K562 (cell line): Measurements from ENCODE around the gene CDK1.

Experiments
- ATF1 ChIP-seq, 2 experiments: fragments of 450-650 bp in 1 of 2; IDR thresholded peaks; 2 replicates each; pipeline ENCODE4 v1.6.1; 2016; ENCODE audit warnings: missing compliant biosample characterization in 1 of 2, missing genetic modification characterization in 1 of 2
- E2F5 ChIP-seq: sonication (generic); formaldehyde crosslinking; IDR thresholded peaks from 2 replicates; pipeline ENCODE4 v1.8.0; 2022; ENCODE audit warnings: mild to moderate bottlenecking, missing genetic modification reagents
- ELK1 ChIP-seq: sonication (generic); formaldehyde crosslinking; IDR thresholded peaks from 2 replicates; pipeline ENCODE4 v1.8.1; 2022; ENCODE audit warnings: missing genetic modification reagents
- EWSR1 ChIP-seq: fragments of 450-650 bp; IDR thresholded peaks from 2 replicates; pipeline ENCODE4 v1.6.1; 2018; ENCODE audit warnings: borderline replicate concordance, mild to moderate bottlenecking, low read depth, moderate library complexity; ENCODE audit not compliant: partially characterized antibody
- GTF3C2 ChIP-seq: IDR thresholded peaks from 3 replicates; pipeline ENCODE4 v1.6.1; 2011; ENCODE audit warnings: borderline replicate concordance, mild to moderate bottlenecking, moderate library complexity; ENCODE audit not compliant: insufficient read length; ENCODE audit errors: extremely low read depth
- MAX ChIP-seq: sonication (generic); formaldehyde crosslinking; IDR thresholded peaks from 2 replicates; pipeline ENCODE4 v1.9.0; 2022; ENCODE audit warnings: mild to moderate bottlenecking, missing genetic modification reagents
- MYC ChIP-seq, 2 experiments: fragments of 250-450 bp in 1 of 2; sonication (Bioruptor Pico) in 1 of 2; IDR thresholded peaks; 2 replicates each; pipeline versions ENCODE4 v1.5.1 to v1.6.1; 2012 to 2021; ENCODE audit warnings: low read depth in 2 of 2, borderline replicate concordance in 1 of 2, improper control_type of control experiment in 1 of 2, low read length in 1 of 2, mild to moderate bottlenecking in 1 of 2, moderate library complexity in 1 of 2
- NCOA6 ChIP-seq: fragments of 450-650 bp; IDR thresholded peaks from 2 replicates; pipeline ENCODE4 v1.6.1; 2017; ENCODE audit warnings: mild to moderate bottlenecking
- POLR2A ChIP-seq: fragments of 450-650 bp; conservative IDR thresholded peaks from 2 replicates; pipeline ENCODE4 v1.6.1; 2016
- RFX5 ChIP-seq: IDR thresholded peaks from 2 replicates; pipeline ENCODE4 v1.6.1; 2011; ENCODE audit warnings: low read depth, mild to moderate bottlenecking, improper control_type of control experiment, low read length
- TBL1XR1 ChIP-seq, 2 experiments: IDR thresholded peaks; 2 replicates each; pipeline ENCODE4 v1.6.1; 2012; ENCODE audit warnings: improper control_type of control experiment in 2 of 2, low read length in 2 of 2, mild to moderate bottlenecking in 1 of 2
- ZC3H4 ChIP-seq: sonication (generic); formaldehyde crosslinking; IDR thresholded peaks from 2 replicates; pipeline ENCODE4 v1.9.0; 2021; ENCODE audit warnings: missing genetic modification reagents, borderline replicate concordance
- ZNF253 ChIP-seq: fragments of 250-450 bp; sonication (Bioruptor Pico); conservative IDR thresholded peaks from 2 replicates; pipeline ENCODE4 v1.6.1; 2021; ENCODE audit warnings: mild to moderate bottlenecking
- TF ChIP-seq, protein P1 (sequence below), 3 experiments: IDR thresholded peaks in 2 of 3; conservative IDR thresholded peaks in 1 of 3; 2 replicates each; pipeline ENCODE4 v1.5.1; 2011 to 2012; ENCODE audit warnings: low read length in 3 of 3, mild to moderate bottlenecking in 3 of 3, control low read depth in 2 of 3, improper control_type of control experiment in 1 of 3, inconsistent platforms in 1 of 3, low read depth in 1 of 3, mixed read lengths in 1 of 3, moderate library complexity in 1 of 3; ENCODE audit not compliant: insufficient read depth in 2 of 3

GRCh38 chr10:60760711-60761210 is 17.5 kb upstream of the CDK1 start:
- TF ChIP-seq MYC (IDR thresholded peaks at IDR 0.05; ENCODE audit: low read depth, low read length) (no peak), MYC (CRISPR knock-in tag; IDR thresholded peaks at IDR 0.05; ENCODE audit: borderline replicate concordance, low read depth) (no peak), POLR2A (no peak), GTF3C2 (no peak), NCOA6 (no peak), ZNF253 (CRISPR knock-in tag) (no peak), RFX5 (no peak), TBL1XR1 (IDR thresholded peaks at IDR 0.05; ENCODE audit: low read length in 2 of 2) (no peak), ELK1 (no peak), EWSR1 (no peak), ZC3H4 (no peak), MAX (CRISPR knock-in tag) (no peak), E2F5 (CRISPR knock-in tag) (no peak), ATF1 (CRISPR knock-in tag; IDR thresholded peaks at IDR 0.05) (no peak), ATF1 (tag; IDR thresholded peaks at IDR 0.05) (no peak)
- TF ChIP-seq, protein P1, sequence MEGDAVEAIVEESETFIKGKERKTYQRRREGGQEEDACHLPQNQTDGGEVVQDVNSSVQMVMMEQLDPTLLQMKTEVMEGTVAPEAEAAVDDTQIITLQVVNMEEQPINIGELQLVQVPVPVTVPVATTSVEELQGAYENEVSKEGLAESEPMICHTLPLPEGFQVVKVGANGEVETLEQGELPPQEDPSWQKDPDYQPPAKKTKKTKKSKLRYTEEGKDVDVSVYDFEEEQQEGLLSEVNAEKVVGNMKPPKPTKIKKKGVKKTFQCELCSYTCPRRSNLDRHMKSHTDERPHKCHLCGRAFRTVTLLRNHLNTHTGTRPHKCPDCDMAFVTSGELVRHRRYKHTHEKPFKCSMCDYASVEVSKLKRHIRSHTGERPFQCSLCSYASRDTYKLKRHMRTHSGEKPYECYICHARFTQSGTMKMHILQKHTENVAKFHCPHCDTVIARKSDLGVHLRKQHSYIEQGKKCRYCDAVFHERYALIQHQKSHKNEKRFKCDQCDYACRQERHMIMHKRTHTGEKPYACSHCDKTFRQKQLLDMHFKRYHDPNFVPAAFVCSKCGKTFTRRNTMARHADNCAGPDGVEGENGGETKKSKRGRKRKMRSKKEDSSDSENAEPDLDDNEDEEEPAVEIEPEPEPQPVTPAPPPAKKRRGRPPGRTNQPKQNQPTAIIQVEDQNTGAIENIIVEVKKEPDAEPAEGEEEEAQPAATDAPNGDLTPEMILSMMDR (IDR thresholded peaks at IDR 0.05 in 2 of 3, conservative IDR thresholded peaks at IDR 0.05 in 1 of 3; ENCODE audit: insufficient read depth in 2 of 3, low read depth in 1 of 3, low read length in 3 of 3): no peak
